ENCODE data around the gene STARD3. TPM values are rescaled to one million over a fixed set of nuclear protein-coding genes. Genes with fewer than 3 reads are reported as not detected.

The STARD3 gene
- total RNA-seq, 1 experiment from 2014 or later: 75.3 TPM

GRCh38 chr17:39612291-39612894, 24.6 kb upstream of the STARD3 start:
- Mint-ChIP-seq H3K4me3 (no peak overlapping the region), H3K27me3 (ENCODE audit: low read depth) (peaks cover 91% of the 10 kb centered on the region)
- CTCF ChIA-PET: interaction anchor here (0.7 to 3.4 kb wide), 6 partner anchors 8 to 65 kb away, joined by 3 to 43 read pairs (median 7); no protein-coding TSS in a partner anchor

GRCh38 chr17:39612935-39613464, 23.9 kb upstream of the STARD3 start:
- Mint-ChIP-seq H3K4me3 (no peak overlapping the region), H3K27ac (no peak overlapping the region), H3K4me1 (peaks cover 7% of the 10 kb centered on the region), H3K36me3 (no peaks in the 10 kb centered on the region), H3K27me3 (ENCODE audit: low read depth) (peaks cover 88% of the 10 kb centered on the region), H3K9me3 (no peaks in the 10 kb centered on the region)
- ChIA-PET POLR2A (interaction anchor here (0.6 kb wide), 1 partner anchor 413 kb away, joined by 3 read pairs; no protein-coding TSS in a partner anchor), CTCF (interaction anchor here (0.7 to 3.5 kb wide), 7 partner anchors 10 to 66 kb away, joined by 3 to 43 read pairs (median 7); no protein-coding TSS in a partner anchor)
- DNase-seq (ENCODE audit: low spot score) (no peak), ATAC-seq (no peak)
- no peak for TF ChIP-seq ZNF512 (CRISPR knock-in tag; IDR thresholded peaks at IDR 0.05; ENCODE audit: borderline replicate concordance)
- TF ChIP-seq NFYB (CRISPR knock-in tag; conservative IDR thresholded peaks at IDR 0.05; ENCODE audit: low read depth): no peak
- no peak for TF ChIP-seq ATF1 (CRISPR knock-in tag; IDR thresholded peaks at IDR 0.05)
- no peak for TF ChIP-seq CDX4 (CRISPR knock-in tag; IDR thresholded peaks at IDR 0.05; ENCODE audit: borderline replicate concordance)
- no peak for TF ChIP-seq ZNF671 (CRISPR knock-in tag; IDR thresholded peaks at IDR 0.05)
- TF ChIP-seq TP53 (CRISPR knock-in tag; IDR thresholded peaks at IDR 0.05): no peak
- no peak for TF ChIP-seq STAT6 (CRISPR knock-in tag; conservative IDR thresholded peaks at IDR 0.05; ENCODE audit: low read depth)
- 0 out of 2 replicates have a peak, but pooled peaks have one; percentile 19 for TF ChIP-seq NR2C2 (CRISPR knock-in tag; IDR thresholded peaks at IDR 0.05)

More at GRCh38 chr17:39612291-39612894, 24.6 kb upstream of the STARD3 start:
- POLR2A ChIA-PET: interaction anchor here (0.6 kb wide), 1 partner anchor 413 kb away, joined by 3 read pairs; no protein-coding TSS in a partner anchor
- DNase-seq (ENCODE audit: low spot score): no peak
- Mint-ChIP-seq H3K4me1 (peaks cover 8% of the 10 kb centered on the region), H3K9me3 (no peaks in the 10 kb centered on the region), H3K27ac (no peak overlapping the region), H3K36me3 (no peaks in the 10 kb centered on the region)
- TF ChIP-seq ZMAT4 (CRISPR knock-in tag; IDR thresholded peaks at IDR 0.05) (no peak), JAZF1 (CRISPR knock-in tag; IDR thresholded peaks at IDR 0.05) (no peak), AR (CRISPR knock-in tag; IDR thresholded peaks at IDR 0.05) (no peak), ELF4 (CRISPR knock-in tag; IDR thresholded peaks at IDR 0.05; ENCODE audit: low read depth) (no peak), ZNF425 (CRISPR knock-in tag; conservative IDR thresholded peaks at IDR 0.05) (no peak), EMX1 (CRISPR knock-in tag; IDR thresholded peaks at IDR 0.05) (no peak), ESRRA (CRISPR knock-in tag; IDR thresholded peaks at IDR 0.05; ENCODE audit: borderline replicate concordance) (no peak)
- no peak for ATAC-seq
